Stimulated activated CD8-positive, alpha-beta memory T cell treated with anti-CD3 and anti-CD28 coated beads, Interleukin-7, amount 100 ng/mL, for 48 hours (primary cell): Measurements from ENCODE around the gene CEP57L1.

Experiments
- DNase-seq, 2 donors: peaks; one replicate each; pipeline ENCODE4 v3.0.0-alpha.2; 2020; ENCODE audit warnings: low read depth in 1 of 2; ENCODE audit errors: extremely low read depth in 1 of 2

CEP57L1 gene

DNA sequence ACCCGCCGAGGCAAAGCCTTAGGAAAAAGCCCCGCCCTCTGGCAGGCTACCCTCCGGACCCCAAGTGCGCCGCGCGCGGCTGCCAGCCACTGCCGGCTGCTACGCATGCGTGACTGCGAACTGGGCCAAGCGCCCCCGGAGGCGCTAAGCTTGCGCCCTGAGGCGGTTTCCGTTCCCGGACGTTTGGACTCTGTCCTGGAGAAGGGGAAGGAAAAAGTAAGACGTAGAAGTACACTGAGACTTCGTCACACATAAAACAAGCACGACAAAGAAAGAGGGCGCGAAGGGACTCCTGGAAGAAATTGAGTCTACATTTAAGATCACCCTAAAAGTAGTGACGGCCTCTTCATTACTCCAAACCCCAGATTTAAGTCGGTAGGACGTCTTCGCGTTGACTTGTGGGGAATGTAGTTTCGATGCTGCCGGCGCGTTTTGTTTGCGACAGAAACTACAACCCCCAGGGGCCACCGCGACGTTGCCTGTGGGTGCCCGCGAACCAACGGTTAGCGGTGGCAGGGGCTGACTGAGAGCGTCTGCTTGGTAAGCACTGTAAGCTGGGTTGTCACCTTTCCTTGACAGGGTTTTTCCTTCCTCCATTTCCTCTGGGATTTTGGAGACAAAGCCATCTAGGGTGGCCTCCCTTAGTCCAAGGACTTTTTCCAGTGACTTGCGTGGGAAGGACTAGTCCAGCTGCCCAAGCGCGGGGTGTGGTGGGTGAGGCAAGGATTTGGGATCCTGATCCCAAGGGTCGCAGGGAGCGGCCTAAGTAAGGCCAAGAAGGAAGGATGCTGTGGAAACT is at the start of gene CEP57L1:
CEP57L1 (plus strand) TSS at position 472 of the 799 bp plus-strand sequence. CDS start 49,715 bp downstream, outside the sequence.
- peak; percentile 90 to 93 for DNase-seq

DNA sequence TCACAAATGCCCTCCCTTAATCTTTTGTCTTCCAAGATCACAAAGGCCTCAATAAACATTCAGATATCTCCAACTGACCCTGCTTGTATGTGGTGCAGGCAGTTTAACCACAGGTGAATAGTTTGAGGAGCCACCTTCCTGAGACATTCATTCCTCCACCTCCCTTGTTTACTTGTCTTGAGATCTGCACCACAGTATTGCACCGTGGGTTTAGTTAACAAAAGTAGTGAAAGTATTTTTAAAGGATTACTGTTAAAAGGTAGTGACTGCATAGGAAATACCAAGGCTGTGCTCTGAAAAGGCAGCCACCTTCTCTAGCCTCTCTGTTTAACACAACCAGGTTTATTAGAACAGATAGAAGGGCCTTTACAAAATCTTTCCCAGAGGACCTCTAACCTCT is 47.1 kb upstream of the CEP57L1 start:
- DNase-seq: no peak

DNA sequence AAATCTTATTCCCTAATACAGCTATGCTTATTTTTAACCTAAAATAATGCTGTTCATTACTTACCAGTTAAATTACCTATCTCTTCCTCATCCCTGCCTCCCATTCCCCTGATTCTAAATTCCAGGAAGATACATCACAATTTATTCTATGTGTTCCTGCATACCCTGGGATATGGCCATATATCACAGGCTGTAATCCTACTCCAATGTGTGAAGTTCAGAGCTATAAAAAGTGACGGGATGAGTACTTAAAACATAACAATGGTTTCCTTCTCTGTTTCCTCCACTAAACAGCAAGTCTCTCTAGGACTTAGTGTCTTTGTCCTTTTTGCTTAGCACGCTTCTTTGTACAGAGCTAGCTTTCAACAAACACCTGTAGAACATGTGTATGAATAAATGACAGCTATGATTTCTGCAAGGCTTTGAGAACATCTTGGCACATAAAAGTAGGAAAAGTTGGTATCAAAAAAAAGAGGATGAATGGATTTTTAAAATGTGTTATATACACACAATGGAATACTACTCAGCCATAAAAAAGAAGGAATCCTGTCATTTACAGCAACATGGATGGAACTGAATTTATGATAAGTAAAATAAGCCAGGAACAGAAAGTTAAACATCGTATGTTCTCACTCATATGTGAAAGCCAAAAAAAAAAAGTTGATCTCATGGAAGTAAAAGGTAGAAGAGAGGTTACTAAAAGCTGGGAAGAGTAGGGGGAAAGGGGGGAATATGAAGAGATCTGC is 46.5 kb upstream of the CEP57L1 start:
- DNase-seq: no peak

DNA sequence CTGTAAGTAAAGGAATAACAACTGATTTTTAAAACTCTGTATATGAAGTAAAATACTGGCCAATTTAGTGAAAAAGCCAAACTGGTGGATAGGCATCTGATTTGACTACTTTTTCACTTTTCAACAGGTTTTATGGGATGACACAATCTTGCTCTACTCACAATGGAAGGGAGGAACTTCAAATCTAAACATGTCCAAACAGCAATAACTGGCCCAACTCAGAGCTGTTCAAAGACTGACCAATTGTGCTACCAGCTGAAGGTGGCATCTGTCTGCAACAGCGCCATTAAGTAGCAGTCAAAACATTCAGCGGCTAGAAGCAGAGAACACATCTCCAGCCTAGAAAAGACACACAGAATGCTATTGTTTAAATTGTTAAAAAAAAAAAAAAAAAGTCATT is 45.3 kb upstream of the CEP57L1 start:
- DNase-seq: no peak

DNA sequence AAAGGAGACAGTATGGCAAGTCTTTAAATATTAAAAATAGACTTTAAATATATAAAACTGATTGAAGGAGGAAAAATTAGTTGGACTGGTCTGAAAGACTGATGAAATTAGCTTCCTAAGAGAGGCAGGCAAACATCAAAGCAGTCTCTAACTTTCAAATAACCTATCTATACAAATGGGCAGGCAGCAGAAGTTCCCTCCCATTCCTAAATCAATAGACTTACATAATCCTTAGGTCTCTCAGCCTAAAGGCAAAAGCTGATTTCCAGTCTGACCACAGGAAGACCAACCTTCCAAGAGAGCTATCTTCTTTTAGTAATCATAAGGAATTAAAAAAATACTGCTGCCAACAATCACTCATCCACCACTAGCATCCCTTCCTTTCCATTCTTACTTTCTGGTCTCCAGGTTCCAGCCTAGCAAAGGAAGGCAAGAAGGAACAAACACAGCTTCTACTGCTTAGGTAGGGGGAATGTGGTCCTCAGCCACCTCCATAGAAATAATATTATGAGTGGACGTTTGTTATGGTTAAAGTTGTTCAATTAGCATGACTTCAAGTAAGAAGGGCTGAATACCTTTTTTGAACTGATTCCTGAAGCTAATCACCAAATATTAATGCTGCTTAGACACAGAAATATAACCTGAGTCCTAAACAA is 44.7 kb upstream of the CEP57L1 start:
- DNase-seq: no peak

DNA sequence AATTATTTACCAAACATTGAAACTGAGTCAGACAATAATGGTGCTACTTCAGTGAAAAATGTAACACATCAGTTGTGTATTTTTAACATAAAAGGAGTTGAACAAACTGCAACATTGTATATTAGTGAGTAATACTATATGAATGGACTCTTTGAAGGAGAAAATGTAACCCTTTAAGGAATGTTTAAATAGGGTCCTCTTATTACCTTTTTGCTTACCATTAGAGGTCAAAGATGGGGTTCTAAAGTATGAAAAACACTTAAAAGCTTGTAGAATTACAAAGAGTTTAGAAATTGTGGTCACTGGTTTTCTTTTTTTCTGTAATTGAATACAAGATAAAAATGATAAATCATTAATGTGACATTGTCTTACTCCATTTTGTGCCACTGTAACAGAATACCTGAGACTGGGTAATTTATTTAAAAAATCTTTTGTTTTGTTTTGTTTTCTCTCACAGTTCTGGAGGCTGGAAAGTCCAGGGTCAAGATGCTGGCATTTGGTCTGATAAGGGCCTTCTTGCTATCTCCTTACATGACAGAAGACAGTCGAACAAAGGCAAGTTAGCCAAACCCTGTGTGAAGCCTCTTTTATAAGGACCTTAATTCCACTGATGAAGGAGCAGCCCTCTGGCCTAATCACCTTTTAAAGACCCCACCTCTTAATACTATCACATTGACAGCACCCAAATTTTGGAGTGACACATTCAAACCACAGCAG is 43.8 kb upstream of the CEP57L1 start:
- DNase-seq: no peak

DNA sequence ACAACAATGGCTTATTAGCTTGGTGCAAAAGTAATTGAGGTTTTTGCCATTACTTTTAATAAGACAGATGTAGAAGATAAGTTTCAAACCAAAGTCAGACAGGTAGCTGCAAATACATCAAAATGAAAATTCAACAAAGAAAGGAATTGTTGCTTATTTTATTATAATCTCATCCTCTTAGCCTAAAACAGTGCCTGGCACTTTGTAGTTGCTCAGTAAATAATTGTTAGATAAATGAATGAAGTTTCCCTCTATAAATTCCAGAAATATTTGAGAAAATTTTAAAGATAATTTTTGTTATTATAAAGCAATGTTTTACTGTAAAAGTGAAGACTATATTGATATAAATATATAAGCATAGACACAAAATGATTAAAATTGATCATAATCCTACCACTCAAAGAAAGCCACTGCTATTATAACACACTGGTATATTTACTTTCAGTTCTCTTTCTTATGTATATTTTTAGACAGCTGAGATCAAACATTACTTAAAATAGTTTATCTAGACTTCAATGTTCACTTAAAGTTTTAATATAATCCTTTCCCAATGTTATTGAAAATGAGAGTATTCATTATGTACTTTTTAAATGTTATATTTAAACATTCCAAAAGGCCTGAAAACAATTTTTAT is 43.2 kb upstream of the CEP57L1 start:
- DNase-seq: no peak

DNA sequence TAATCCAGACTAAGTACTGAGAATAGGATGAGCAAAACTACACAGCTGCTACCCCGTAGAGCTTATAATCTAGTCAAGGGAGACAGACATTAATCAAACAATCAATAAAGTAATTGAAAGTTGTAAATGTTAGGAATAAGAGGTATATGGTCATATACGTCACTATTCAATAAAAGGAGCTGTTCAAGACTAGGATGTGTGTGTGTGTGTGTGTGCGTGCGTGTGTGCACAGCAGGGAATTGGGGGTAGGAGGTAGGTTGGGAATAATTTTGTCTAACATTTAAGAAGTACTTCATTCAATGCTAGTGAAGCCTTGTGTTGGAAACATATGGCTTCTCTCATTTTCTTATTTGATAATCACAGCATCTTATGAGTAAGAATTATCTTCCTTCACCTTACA is 42.5 kb upstream of the CEP57L1 start:
- DNase-seq: no peak

DNA sequence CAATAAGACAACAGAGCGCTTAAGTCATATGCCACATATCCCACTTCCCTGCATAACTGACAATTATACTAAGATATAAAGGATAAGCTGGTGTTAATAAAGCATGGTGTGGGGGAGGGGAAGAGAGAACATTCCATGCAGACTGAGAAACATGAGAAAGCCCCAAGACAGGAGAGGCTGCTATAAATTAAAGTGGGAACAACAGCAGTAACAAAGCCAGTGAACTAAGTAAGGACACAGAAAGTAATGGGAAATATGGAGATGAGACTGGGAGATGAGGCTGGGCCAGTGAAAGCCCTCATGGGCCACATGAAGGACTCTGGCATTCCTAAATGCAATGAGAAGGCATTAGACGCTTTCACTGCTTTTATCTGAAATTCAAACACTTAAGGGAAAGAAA is 42.0 kb upstream of the CEP57L1 start:
- DNase-seq: no peak

DNA sequence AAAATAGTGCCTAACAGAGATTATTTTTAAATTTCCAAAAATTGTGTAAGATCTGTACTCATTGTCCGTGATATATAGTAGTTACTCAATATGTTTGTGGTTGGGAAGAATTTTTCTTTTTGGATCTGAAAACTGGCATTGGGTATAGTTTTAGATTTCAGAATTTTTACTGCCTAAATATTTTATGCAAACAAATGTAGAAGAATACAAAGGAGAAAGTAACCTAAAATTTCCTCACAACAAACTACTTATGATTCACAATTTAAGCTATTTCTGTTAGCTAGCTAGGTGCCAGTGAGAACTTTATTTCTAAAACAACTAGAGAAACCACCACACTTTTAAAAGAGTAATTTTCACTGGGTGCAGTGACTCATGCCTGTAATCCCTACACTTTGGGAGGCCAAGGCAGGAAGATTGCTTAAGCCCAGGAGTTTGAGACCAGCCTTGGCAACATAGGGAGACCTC is 39.5 kb upstream of the CEP57L1 start:
- DNase-seq: no peak

DNA sequence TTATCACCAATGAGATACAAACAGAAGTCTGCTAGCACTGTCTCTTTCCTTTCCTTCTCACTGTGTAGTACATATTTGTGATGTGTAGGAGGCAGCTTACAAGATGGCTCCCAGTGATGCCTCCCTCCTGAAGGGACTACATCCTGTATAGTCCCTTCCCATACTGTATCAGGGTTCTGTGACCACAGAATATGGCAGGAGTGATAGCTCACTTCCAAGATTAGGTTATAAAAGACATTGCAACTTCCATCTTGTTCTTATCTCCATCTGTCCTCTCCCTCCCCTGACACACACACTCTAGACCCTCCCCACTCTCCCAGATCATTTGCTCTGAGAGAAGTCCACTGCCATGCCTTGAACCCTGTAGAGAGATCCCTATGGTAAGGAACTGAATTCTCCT is 38.6 kb upstream of the CEP57L1 start:
- DNase-seq: no peak

DNA sequence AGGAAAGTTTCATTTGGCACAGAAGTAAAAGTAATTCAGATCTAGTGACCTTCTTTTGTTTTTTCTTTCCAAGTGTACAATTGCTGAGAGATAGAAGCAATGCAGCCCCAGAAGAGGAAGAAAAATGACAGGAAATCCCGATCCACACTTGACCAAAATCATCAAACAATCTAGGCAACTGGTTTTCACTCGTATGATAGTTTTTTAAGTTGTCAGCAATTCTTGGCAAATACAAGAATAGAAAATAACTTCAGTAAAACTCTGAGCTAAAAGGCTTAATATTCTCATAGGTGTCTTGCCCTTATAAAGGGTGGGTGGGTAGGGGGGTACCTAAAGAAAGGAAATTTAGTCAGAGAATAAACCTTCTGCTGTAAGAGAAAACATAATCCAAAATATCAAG is 36.7 kb upstream of the CEP57L1 start:
- DNase-seq: no peak

DNA sequence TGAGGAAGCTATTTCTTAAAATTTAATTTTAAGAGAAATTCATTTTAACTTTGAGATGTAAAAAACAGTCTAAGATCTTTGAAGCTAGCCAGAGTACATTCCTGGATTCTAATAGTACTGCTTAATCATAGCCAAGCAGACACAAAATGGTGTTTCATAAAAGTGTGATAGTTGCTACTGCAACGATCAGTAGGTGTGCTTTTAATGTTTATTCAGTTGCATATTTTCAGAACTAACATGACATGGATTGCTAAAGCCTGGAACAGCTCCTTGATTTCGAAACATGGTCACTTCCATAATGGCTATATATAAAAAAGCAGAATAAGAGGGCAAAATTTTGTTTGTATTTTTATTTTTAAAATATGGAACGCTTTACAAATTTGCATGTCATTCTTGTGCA is 36.2 kb upstream of the CEP57L1 start:
- no peak for DNase-seq

DNA sequence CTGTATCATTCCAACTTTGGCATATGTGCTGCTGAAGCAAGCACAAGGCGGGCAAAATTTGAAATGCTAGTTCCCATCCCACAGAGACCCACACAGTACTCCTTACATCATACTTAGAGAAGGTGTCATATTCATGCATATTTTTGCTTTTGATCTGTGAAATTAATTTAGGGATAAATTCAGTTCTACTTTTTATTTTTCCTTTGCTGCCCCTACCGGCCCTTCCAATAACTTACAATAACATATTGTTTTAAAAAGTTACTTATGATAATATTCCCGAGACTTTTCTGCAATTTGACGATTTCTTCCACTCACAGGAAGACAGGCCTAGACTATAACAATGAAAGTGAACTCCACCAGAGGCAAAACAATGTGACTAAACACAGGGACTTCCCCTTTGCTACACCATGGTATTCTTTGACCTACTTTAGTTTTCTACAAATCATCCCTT is 35.7 kb upstream of the CEP57L1 start:
- DNase-seq: no peak

DNA sequence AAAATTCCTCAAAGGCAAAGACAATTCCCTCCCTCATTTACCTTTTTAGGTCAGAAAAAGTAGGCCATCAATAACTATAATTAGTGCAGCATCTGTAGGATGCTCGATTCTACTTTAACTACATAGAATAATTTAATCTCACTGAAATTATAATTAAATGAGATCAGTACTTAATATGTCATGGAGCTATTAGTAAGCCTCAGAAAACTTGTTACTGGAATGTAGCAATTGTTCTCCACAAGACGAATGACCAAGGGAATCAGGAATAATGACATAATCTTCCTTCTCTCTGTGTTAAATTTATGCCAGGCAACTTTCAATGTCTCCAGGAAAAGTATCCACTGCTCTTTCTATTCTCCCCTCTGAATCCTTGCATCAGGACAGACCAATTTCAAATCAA is 34.7 kb upstream of the CEP57L1 start:
- no peak for DNase-seq

DNA sequence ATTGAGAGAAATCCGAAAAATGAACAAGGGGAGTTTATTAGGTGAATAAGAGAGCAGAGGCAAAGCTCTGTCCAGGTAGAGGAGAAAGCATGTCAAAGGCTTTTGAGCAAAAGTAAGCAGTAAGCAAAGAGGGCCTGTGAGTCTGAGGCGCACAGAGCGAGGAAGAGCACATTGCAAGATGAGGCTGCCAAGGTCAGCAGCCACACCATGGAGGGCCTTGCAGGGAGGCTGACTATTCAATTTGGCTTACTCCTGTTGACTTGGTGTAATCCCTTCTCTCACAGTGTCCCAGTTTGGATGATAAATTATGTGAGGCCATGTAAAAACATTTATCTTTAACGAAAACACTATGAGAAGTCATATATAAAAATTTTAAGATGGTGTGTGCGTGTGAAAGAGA is 33.1 kb upstream of the CEP57L1 start:
- no peak for DNase-seq

DNA sequence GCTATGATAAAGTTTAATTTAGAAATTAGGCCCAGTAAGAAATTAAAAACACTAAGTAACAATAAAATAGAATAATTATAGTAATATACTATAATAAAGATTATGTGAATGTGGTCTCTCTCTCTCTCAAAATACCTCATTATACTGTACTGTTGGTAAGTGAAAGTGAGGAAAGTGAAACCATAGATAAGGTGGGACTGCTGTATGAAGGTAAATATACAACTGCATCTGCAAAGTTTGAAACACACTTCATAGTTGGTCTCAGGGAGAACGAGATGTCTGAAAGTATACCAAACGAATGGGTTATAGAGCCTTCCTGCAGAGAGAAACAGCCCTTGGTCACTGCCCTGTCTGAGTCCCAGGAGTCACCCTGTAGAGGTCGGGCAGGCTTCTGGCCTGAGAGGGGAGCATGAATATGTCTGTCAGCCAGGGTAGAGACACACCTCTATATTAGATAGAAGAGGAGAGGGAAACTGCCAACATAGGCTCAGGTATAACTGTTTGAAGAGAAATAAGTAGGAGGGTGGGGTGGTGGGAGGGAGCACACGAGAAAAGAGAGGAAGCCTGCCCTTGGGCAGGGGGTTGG is 32.4 kb upstream of the CEP57L1 start:
- DNase-seq: no peak

DNA sequence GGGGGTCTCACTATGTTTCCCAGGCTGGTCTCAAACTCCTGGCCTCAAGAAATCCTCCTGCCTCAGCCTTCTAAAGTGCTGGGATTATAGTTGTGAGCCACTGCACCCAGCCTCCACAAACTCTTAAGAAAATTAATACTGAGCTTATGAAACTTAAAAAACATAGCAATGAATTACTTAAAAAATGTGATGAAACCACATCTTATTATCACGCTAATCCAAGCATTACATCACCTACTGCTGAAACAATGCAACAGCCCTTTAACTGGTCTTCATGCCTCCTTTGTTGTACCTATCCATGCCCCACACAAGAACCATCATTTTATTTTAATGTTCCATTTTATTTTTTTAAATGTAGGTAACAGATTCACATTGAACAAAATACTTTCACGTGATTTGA is 25.6 kb upstream of the CEP57L1 start:
- no peak for DNase-seq

DNA sequence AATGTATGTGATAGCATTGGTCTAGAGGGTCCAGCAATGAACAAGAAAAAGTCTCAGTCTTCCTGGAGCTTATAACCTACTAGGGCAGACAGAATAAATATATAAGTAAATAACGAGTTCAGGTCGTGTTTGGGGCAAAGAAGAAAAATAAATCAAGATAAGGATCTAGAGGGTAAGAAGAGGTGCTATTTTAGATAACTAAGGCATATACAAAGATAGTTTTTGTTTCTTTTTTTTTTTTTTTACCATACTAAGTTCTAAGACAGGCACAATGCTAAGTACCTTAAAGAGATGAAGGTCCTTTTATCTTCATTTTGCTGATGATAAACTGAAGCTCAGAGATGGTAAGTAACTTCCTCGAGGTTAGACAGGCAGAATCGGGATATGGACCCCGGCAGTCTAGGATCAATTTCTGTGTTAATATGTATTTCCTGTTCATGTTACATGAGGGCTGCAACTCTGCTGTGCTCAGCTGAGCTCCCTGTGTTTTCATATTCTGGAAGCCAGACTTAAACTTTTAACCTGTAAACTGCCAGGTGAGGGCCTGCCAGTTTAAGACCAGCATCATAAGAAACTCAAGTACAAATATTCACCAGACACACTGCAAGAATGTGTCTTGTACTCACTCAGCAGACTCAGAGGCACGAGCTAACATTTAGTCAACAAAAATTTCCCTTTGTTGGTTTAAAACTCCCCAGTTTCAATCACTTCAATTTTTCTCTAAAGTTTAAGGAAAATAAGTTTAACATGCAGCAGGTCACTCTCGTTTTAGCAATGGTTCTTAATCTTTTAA is 24.0 kb upstream of the CEP57L1 start:
- DNase-seq: no peak
